CD4-positive, alpha-beta T cell treated with Interferon gamma for 1 hour (primary cell): ENCODE results near the gene DUSP8.

Source experiments
- DNase-seq: peaks from one replicate; pipeline ENCODE4 v3.0.0-alpha.2; 2020

Gene DUSP8

DNA sequence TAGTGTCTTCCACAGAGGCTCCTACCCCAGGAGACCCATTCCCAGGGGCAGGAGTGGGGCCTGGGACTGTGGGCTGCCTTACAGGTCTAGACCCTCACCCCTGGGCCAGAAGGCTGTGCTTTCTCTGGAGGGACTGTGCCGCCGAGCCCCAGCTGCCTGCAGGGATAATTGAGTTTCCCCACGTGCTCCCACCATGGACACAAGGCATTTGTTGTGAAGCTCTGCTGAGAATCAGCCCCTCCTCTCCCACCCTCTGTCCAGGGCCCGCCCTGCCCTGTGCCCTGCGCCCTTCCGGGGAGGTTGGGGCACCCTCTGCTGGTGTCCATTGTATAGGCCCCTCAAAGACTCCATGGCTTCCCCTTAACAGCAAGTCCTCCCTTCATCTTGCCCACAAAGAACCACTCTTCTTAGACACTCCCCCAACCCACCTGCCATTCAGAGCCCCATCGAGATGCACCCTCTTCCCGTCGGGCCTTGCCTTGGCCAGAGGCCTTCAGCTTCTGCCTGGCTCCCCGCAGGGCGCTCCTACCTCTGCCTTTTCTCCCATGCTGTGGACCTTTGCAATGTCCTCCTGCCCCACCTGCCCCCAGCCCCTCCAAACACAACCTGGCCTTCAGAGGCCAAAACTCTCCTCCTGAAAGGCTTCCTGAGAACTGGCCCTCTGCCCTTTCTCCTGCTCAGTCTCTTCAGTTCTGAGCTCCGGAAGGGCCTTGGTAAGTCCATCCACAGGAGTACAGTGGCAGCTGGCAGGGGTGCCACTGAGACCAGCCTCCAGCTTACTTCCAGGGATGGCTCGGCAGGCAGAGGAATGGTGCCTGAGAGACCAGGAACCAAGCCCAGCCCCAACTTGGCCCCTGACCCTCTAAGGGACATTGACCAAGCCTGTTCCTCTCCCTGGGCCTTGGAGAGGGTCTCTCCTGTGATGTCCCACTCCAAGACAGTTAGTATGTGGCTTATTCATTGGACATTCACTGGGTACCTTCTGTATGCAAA, 22.4 kb downstream of the DUSP8 start:
- DNase-seq: no peak

GRCh38 chr11:1548221-1549070, 23.6 kb downstream of the DUSP8 start:
- no peak for DNase-seq

DNA sequence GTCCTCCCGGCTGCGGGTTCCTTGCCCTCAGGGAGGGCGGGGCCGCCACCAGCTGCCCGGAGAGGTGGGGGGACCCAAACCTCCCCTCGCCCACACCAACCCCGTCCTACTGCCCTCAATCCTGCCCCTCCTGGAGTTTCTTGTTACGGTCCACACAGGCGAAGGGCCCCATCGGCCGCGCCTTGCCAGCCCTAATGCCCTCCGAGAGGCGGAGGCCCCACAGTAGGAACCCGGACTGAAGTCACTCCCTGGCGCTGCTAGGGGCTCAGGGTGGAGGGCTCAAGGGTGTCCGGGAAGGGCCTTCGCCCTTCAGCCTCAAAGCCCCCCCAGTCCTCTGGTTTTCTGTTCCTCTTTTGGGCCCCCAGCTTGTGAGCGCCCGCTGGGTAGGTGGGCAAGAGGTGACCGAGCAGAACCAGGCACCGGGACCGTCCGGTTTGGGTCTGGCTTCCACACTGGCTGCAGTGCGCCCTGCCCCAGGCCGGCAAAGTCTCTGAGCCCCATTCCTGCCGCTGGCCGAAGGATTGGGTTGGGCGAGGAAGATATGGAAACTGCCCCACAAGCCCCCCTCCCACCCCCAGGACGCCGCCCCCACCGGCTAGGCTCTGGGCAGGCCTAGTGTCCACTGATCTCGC, 24.5 kb downstream of the DUSP8 start:
- no peak for DNase-seq

GRCh38 chr11:1546536-1547466, 25.3 kb downstream of the DUSP8 start:
- peak; percentile 34 for DNase-seq

GRCh38 chr11:1546077-1546535, 26.0 kb downstream of the DUSP8 start:
- no peak for DNase-seq

- DNase-seq: no peak
Measured at GRCh38 chr11:1545432-1545831, 26.6 kb downstream of the DUSP8 start.

GRCh38 chr11:1544536-1544935, 27.5 kb downstream of the DUSP8 start:
- DNase-seq: no peak

DNA sequence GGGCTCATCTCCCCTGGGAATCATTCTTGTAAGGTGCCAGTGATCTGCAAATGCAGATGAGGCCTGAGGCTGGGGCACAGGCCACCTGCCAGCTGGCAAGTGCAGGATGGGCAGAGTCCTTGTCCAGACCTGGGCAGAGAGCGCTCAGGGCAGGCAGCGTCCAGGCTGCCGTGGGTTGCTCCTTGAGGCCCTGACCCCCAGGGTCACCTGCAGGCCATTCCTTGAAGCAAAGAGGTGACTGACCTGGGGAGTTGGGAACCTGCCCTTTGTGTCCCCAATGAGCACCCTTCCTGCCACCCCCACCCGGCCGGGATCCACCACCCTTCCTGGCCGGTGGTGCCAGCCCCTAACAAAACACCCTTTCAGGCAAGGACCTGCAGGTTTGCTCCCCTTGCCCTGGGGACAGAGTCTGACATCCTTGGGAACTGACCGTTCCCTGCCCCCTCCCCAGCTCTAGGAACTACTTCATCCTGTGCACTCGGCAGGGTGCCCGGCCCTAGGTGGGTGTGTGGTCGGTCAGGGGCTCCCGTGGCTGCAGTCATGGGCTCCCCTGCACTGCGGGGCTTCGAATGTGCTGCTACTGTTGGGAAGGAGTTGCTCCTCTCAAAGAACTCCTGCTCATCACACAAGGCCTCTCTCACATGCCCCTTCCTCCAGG, 28.3 kb downstream of the DUSP8 start:
- DNase-seq: no peak

DNA sequence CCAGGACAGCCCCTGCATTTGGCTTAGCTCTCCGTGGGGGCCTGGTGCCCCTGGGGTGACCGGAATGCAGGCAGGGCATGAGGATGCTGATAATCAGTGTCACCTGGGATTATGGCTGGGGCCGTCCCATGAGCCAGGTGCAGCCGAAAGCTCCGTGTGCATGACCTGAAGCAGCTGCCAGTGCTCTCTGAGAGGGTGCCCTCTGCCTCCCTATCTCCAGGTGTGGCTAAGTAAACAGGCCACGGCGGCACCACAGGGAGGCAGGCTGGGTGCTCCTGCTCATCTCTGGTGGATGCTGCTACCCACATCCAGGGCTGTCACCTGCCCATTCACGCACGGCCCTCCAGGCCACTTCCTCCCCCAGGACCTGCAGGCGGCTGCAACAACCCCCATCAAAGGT, 29.8 kb downstream of the DUSP8 start:
- no peak for DNase-seq

DNA sequence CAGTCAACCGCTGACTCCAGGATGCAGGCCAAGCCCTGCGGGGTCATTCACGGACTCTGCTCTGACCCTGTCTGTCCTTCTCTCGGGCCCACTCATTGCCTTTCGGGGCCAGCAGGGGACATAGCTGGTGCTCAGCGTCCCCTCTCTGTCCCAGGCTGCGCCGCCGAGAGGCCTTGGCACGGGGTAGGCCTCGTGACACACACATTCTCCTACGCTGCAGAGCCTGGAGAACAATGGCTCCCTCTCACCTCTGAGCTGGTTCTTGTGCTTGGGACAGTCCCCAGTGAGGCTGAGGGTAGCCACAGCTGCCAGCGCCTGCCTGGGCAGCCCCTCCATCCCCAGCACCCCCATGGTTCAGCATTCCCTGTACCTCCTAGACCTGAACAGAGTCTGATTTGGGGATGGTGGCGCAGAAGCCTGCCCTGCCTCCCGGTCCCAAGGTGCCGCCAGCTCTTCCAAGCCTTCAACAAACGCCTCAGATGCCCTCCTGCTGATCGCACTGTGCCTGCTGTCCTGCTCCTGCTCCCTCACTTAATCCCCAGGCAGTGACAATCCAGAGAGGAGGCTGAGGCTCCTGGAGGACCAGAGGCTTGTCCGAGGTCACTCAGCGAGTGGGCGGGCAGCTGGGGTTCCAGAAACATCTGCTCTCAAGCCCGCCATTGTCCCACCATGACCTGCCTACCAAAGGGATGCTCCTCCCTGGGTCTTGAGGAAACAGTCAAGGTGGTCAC, 30.4 kb downstream of the DUSP8 start:
- no peak for DNase-seq

- no peak for DNase-seq
Measured at GRCh38 chr11:1540074-1540473, 32.0 kb downstream of the DUSP8 start.

GRCh38 chr11:1538153-1538552, 33.9 kb downstream of the DUSP8 start:
- no peak for DNase-seq

DNA sequence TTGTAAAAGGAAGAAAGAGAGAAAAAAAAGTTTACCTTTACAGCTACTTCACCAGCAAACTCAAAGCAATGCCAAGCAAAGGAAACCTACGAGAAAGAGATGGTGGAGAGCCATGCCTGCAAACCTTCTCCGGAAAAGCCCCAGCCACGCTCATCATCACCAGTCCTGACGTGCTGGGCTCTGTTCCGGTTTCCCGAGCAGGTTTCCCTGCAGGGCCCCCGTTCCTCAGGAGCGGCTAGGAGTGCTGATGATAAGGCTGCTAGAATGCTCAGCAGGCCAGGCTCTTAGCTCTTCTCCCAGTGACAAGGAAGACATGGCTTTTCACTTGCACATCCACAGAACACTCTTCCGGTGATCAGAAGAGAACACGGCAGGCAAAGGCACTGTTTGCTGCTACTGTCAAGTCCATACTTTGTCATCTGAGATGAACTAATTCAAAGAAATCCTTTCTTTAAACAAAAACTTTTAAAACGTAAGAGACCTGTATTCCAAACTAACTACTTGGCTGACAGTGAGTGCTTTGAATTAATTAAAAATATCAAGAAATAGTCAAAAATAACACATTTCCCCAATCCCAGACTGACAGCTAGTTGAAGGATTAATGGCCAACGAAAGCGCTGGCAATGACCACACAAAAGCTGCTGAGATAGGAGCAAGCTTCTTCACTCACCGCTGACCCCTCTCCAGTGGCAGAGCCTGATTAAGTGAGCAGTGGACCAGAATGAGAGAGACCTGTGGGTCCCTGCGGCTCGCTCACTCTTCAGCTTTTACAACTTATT, 35.8 kb downstream of the DUSP8 start:
- no peak for DNase-seq

DNA sequence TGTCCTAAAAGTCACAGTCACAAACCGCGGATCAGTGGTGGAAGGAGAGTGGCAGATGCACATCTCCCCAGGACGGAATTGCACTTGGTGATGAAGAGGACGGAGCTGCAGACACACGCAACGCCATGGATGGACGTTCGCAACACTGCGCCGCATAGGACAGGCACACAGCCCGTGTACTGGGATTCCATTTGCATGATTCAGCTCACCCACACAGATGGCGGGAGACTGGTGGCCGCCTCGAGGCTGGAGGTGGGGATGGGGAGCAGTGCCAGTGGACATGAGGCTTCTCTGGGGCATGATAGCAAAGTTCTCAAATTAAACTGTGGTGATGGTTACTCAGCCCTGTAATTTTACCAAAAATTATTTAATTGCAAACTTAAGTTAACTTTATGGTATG, 37.4 kb downstream of the DUSP8 start:
- no peak for DNase-seq

GRCh38 chr11:1534171-1534570, 37.9 kb downstream of the DUSP8 start:
- DNase-seq: no peak

DNA sequence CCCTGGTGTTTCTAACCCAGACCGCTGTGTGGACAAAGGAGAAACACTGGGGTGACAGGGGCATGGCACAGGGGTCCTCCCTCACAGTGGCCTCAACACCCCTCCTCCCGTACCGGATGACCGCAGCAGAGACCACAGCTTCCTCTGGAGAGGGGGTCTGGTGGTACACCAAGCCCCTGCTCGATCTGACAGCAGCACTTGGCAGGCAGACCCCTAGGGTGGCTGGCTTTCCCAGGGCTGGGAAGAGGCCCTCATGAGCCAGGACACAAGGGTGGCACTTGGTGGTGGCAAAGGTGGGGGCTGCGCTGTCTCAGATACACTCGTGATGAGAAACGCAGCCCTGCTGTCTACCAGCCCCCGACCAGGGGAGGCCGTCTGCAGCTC, 38.7 kb downstream of the DUSP8 start:
- DNase-seq: no peak

DNA sequence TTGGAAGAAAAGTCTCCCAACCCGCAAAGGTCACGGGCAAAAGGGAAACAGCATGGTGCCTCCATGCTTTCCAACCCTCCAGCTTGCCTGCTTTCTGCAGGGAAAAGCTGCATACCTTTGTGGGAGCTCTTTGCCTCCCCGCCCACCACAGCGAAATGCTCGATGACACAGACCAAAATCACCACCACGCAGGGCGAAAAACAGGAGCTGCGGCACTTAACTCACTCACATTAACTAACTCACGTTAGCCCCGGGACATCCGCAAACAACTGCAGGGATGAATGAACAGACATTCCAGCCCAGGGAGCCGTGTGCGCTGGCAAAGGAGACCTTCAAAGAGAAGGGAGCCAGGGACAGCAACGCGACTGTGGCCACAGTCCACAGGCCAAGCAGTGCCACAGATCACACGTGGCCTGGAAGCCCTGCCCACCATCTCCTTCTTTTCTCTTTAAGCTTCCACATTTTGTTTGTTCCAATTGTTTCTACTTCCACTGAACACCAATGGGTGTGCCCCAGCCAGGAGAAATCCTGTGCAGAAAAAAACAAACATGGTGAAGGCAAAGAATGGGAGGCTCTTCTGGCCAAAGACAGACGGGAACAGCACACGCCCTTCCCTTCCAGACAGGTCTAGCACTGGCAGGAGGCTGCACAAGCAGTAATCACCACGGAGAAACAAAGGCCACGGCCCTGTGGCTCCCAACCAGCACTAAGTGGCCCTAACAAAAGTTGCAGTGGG, 39.3 kb downstream of the DUSP8 start:
- no peak for DNase-seq

DNA sequence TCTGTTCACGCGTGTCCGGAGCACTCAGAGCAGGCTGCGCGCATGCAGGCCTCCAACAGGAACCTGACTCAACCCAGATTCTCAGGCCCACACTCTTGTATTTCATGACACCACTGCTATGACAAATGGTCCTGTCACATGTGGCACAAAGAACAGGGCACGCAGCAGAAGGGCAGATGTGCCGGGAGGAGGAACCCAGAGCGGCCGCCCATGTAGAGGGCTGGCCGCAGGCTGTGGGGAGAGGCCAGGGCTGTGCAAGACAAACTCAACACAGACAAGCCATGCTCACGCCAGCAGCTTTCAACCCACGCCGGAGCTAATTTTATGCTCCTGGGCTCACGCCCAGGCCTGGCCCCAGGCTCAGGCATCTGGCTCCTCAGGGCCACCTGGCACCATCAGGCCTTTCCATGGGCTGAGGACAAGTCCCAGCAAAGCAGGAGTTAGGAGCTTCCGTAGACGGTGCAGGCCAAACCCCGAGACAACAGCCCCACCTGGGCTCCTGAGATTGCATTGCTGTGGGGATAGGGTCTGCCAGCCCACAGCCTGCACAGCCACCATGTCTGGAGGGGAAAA, 40.0 kb downstream of the DUSP8 start:
- no peak for DNase-seq

GRCh38 chr11:1531449-1532013, 40.5 kb downstream of the DUSP8 start:
- DNase-seq: no peak
